Hepatocyte (in vitro differentiated cells): Measurements from ENCODE around the gene LBHD2. TPM values are rescaled to one million over a fixed set of nuclear protein-coding genes. Genes with fewer than 3 reads are reported as not detected.

ENCODE experiments used
- DNase-seq: peaks from one replicate; pipeline ENCODE4 v3.0.0-alpha.2; 2016; ENCODE audit warnings: low spot score
- H2AFZ ChIP-seq: fragments of 200-600 bp; sonication (generic); 2 replicates; pipeline ENCODE4 v1.6.0; 2016; ENCODE audit warnings: antibody characterized with exemption, mild to moderate bottlenecking
- H3K27ac ChIP-seq: fragments of 200-600 bp; sonication (generic); 2 replicates; pipeline ENCODE4 v1.5.1; 2016; ENCODE audit warnings: mild to moderate bottlenecking
- H3K27me3 ChIP-seq: fragments of 200-600 bp; sonication (generic); 2 replicates; pipeline ENCODE4 v1.6.1; 2016
- H3K36me3 ChIP-seq: fragments of 200-600 bp; sonication (generic); replicated peaks from 2 replicates; pipeline ENCODE4 v1.5.1; 2016; ENCODE audit warnings: low read depth; ENCODE audit not compliant: insufficient read depth
- H3K4me1 ChIP-seq: fragments of 200-600 bp; sonication (generic); 2 replicates; pipeline ENCODE4 v1.5.1; 2016; ENCODE audit warnings: mild to moderate bottlenecking, moderate library complexity; ENCODE audit not compliant: insufficient read depth
- H3K4me2 ChIP-seq: fragments of 200-600 bp; sonication (generic); 2 replicates; pipeline ENCODE4 v1.6.0; 2016
- H3K4me3 ChIP-seq: fragments of 200-600 bp; sonication (generic); 2 replicates; pipeline ENCODE4 v1.5.1; 2016; ENCODE audit warnings: mild to moderate bottlenecking
- H3K79me2 ChIP-seq: fragments of 200-600 bp; sonication (generic); 2 replicates; pipeline ENCODE4 v1.6.0; 2017; ENCODE audit warnings: mild to moderate bottlenecking
- H3K9me2 ChIP-seq: fragments of 200-600 bp; sonication (generic); replicated peaks from 2 replicates; pipeline ENCODE4 v1.6.0; 2017; ENCODE audit warnings: mild to moderate bottlenecking; ENCODE audit not compliant: insufficient read depth
- H3K9me3 ChIP-seq: fragments of 200-600 bp; sonication (generic); 2 replicates; pipeline ENCODE4 v1.5.1; 2016; ENCODE audit warnings: low read depth, mild to moderate bottlenecking
- H4K20me1 ChIP-seq: fragments of 200-600 bp; sonication (generic); 2 replicates; pipeline ENCODE4 v1.6.0; 2016; ENCODE audit warnings: mild to moderate bottlenecking; ENCODE audit not compliant: insufficient read depth, poor library complexity, severe bottlenecking
- EZH2 ChIP-seq: fragments of 200-600 bp; sonication (generic); IDR thresholded peaks from 2 replicates; pipeline ENCODE4 v1.6.1; 2016; ENCODE audit warnings: antibody characterized with exemption, mild to moderate bottlenecking, borderline replicate concordance
- EZH2phosphoT487 ChIP-seq: fragments of 200-600 bp; sonication (generic); IDR thresholded peaks from one replicate; pipeline ENCODE4 v1.6.1; 2018; ENCODE audit warnings: antibody characterized with exemption, mild to moderate bottlenecking, low read depth, moderate library complexity; ENCODE audit not compliant: unreplicated experiment, severe bottlenecking
- WGBS: methylation state at CpG from one replicate; pipeline ENCODE4 v1.1.6; 2016; ENCODE audit warnings: low lambda C conversion rate; ENCODE audit errors: missing lambda C conversion rate; 5-methylcytosine and 5-hydroxymethylcytosine counted together
- polyA plus RNA-seq: library from polyadenylated mRNA; unstranded; fragments of >200 nt; fragmentation: Nextera tagmentation; extraction: Ambion mirVana; gene quantifications from 2 replicates; pipeline ENCODE4 v1.2.1, GENCODE V29; 2016
- total RNA-seq: library from RNA; depleted of rRNA; stranded (reverse); fragments of >200 nt; gene quantifications from 2 replicates; pipeline ENCODE4 v1.2.3, GENCODE V29; 2014
- TF ChIP-seq, protein P1 (sequence below): fragments of 200-600 bp; sonication (generic); IDR thresholded peaks from 2 replicates; pipeline ENCODE4 v1.5.1; 2016; ENCODE audit warnings: antibody characterized with exemption, mild to moderate bottlenecking; ENCODE audit not compliant: poor library complexity

Gene LBHD2
- total and polyA plus RNA-seq, 2 experiments from 2014 or later = 0.21 TPM; not detected in 1

DNA sequence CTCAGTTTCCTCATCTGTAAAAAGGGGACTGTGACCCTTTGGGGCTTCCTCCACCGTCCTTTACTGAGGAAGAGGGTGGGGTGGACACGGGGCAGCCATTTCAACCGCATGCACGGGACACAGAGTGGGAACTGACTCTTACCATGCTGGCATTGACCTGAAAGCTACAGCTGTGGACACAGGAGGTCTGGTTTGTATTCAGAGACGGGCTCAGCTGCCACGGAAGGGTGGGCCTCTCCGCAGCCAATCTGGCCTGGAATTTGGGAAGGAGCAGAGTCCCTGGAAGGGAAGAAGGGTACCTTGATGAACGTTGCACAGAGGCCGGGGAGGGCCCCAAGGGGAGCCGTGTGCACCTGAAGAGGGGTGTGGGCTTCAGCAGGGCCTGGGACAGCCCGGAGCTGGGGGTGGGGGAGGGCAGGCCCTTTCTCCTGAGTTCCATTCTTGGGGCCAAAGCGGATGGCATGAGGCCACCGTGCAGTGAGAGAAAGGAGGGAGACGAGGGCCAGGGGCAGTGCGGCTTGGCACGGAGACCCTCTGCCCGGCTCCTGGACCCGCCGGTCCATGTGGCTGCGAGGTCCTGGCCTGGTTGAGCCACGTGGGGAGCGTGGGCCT lies 53.8 kb downstream of the LBHD2 start:
- Histone ChIP-seq H3K79me2 (no peaks in the 10 kb centered on the region), H3K4me2 (no peak overlapping the region), H3K9me2 (no peaks in the 10 kb centered on the region), H3K4me1 (peaks cover 38% of the 10 kb centered on the region), H3K9me3 (no peaks in the 10 kb centered on the region), H4K20me1 (no peaks in the 10 kb centered on the region), H3K4me3 (no peak overlapping the region), H3K27ac (peak overlapping the region; percentile 71), H3K27me3 (no peaks in the 10 kb centered on the region), H2AFZ (no peak overlapping the region), H3K36me3 (no peaks in the 10 kb centered on the region)
- DNase-seq = no peak
- 81% methylated on average over 18 of the region's 22 CpGs for WGBS
- no peak for TF ChIP-seq EZH2phosphoT487
- TF ChIP-seq, protein P1, sequence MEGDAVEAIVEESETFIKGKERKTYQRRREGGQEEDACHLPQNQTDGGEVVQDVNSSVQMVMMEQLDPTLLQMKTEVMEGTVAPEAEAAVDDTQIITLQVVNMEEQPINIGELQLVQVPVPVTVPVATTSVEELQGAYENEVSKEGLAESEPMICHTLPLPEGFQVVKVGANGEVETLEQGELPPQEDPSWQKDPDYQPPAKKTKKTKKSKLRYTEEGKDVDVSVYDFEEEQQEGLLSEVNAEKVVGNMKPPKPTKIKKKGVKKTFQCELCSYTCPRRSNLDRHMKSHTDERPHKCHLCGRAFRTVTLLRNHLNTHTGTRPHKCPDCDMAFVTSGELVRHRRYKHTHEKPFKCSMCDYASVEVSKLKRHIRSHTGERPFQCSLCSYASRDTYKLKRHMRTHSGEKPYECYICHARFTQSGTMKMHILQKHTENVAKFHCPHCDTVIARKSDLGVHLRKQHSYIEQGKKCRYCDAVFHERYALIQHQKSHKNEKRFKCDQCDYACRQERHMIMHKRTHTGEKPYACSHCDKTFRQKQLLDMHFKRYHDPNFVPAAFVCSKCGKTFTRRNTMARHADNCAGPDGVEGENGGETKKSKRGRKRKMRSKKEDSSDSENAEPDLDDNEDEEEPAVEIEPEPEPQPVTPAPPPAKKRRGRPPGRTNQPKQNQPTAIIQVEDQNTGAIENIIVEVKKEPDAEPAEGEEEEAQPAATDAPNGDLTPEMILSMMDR = no peak
- no peak for TF ChIP-seq EZH2

DNA sequence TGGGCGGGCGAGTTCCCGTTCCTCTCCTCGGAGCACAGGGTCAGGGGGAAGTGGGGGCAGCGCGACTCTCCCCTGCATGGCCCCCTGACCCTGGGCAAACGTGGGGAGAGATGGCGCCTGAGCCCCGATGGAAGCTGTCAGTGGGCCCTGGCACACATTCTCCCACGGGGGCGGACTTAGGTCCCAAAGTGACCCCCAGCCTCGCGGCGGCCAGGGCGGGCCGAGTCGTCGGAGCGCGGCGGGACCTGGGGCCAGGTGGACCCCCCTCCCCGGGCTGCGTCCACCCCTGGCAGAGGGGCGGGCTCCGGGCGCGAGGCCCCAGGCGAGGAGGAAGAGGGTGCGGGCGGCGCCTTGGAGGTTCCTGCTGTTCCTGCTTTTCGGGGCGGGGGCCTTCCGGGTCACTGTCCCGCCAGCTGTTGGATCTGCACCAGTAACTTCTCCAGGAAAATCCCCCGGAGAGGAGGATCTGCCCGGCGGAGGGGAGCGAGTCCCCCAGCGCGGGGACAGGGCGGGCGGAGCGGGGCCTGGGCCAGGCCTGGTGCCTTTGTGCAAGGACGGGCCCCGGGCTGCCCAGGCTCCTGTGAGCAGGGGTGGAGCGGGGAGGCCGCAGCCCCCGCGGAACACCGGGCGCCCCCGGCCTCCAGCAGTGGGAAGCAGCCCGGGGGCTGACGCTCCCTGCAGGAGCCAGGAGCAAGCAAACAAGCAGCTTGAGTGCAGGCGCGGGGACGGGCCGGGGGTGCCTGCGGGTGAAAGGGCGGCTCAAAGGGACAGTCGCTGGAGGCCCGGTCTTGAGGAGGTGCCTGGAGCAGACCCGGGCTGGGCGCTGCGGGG lies 54.5 kb downstream of the LBHD2 start:
- Histone ChIP-seq H3K79me2 (no peaks in the 10 kb centered on the region), H3K4me1 (peaks cover 37% of the 10 kb centered on the region), H3K27me3 (no peaks in the 10 kb centered on the region), H3K4me3 (no peak overlapping the region), H3K9me2 (no peaks in the 10 kb centered on the region), H3K9me3 (no peaks in the 10 kb centered on the region), H3K27ac (no peak overlapping the region), H2AFZ (peak overlapping the region; percentile 42), H3K36me3 (no peaks in the 10 kb centered on the region), H4K20me1 (no peaks in the 10 kb centered on the region), H3K4me2 (peak overlapping the region; percentile 74)
- 75% methylated on average over 41 of the region's 66 CpGs for WGBS
- TF ChIP-seq, protein P1 = no peak
- TF ChIP-seq EZH2phosphoT487 (no peak), EZH2 (no peak)
- no peak for DNase-seq

DNA sequence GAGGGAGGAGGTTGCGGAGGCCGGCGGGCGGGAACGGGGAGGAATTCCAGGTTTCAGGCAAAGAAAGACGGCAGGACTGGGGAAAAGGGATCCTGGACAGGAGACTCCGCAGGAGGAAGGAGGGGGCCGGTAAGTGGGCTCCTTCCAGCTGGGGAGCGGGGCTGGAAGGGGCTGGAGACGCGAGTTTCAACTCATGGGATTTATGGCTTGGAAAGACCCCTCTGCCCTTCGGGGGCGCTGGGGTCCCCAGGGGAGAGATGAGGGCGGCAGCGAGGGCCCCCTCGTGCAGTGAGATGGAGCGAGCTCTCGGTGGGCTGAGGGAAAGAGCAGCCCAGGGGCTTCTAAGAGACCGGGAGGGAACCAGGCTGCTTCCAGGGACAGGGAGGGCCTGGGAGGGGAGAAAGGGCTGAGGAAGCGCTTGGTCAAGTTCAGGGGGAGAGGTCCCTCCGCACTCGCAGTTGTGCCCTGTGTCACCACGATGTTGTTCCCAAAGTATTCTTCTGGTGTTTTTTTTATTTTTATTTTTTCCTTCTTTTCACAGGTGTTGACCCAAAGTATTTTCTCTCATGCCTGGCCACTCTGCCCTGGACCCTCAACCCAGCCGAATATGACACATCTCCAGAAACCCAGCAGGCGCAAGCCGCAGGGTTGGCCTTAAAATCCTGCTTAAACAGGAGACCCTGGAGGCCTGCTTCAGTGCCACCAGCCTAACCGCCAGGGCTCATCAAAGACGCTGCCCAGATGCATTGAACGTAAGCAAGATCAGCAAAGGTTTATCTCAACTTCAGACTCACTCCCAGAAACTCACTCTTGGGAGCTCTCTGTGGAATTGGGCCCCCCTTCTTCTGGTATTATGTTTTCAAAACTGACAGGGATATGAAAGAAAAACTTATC lies 55.4 kb downstream of the LBHD2 start:
- Histone ChIP-seq H4K20me1 (no peaks in the 10 kb centered on the region), H3K36me3 (no peaks in the 10 kb centered on the region), H3K4me3 (no peak overlapping the region), H3K27ac (no peak overlapping the region), H3K27me3 (no peaks in the 10 kb centered on the region), H3K79me2 (no peaks in the 10 kb centered on the region), H2AFZ (peak overlapping the region; percentile 42), H3K9me2 (no peaks in the 10 kb centered on the region), H3K4me1 (peaks cover 37% of the 10 kb centered on the region), H3K9me3 (no peaks in the 10 kb centered on the region), H3K4me2 (peak overlapping the region; percentile 74)
- WGBS = 51% methylated on average over 19 of the region's 29 CpGs
- TF ChIP-seq, protein P1 = no peak
- no peak for TF ChIP-seq EZH2
- no peak for TF ChIP-seq EZH2phosphoT487
- no peak for DNase-seq

Other genes with a start within 250 kb of the LBHD2 start
- gene AMN, start 161.5 kb upstream of the LBHD2 start, total RNA-seq = 157 and 169 TPM in 2 replicates
- gene AMN, start 161.5 kb upstream of the LBHD2 start, polyA plus RNA-seq = 217 and 247 TPM in 2 replicates
- gene CDC42BPB, start 26.7 kb upstream of the LBHD2 start, total RNA-seq = 41.7 and 60.6 TPM in 2 replicates
- 9.4 and 10.2 TPM in 2 replicates for gene CDC42BPB, start 26.7 kb upstream of the LBHD2 start, polyA plus RNA-seq
- gene EXOC3L4, start 10.5 kb downstream of the LBHD2 start, total RNA-seq = 12.4 and 35.3 TPM in 2 replicates
- 31.0 and 40.3 TPM in 2 replicates for gene EXOC3L4, start 10.5 kb downstream of the LBHD2 start, polyA plus RNA-seq
- 14.0 and 16.0 TPM in 2 replicates for gene TNFAIP2, start 39.3 kb downstream of the LBHD2 start, total RNA-seq
- 14.2 and 28.2 TPM in 2 replicates for gene TNFAIP2, start 39.3 kb downstream of the LBHD2 start, polyA plus RNA-seq